Endothelial cell of umbilical vein (primary cell): Measurements from ENCODE around the gene TGM6. TPM values are rescaled to one million over a fixed set of nuclear protein-coding genes. Genes with fewer than 3 reads are reported as not detected.

Experiments used
- BruUV-seq: library from RNA; stranded (reverse); fragments of 400-500 nt; replicated peaks from 2 replicates; lab custom pipeline; 2021; lab: Mats Ljungman, UMichigan
- CTCF ChIA-PET: fragments of 300-600, 350-600 bp; sonication (Branson Sonifier 250); formaldehyde crosslinking; loops from one replicate; lab custom pipeline; 2021; ENCODE audit warnings: antibody characterized with exemption, inconsistent platforms; lab: Charles Lee
- POLR2A ChIA-PET: fragments of 300-600, 350-600 bp; sonication (Branson Sonifier 250); formaldehyde crosslinking; loops from one replicate; lab custom pipeline; 2021; ENCODE audit warnings: antibody characterized with exemption, inconsistent platforms; lab: Charles Lee
- DNase-seq: peaks from one replicate; pipeline ENCODE4 v3.0.0-alpha.2; 2011; ENCODE audit warnings: low read depth, low spot score
- FAIRE-seq: peaks from 2 replicates; lab custom pipeline; 2011; peaks lifted over from hg19 to GRCh38; lab: Jason Lieb, UNC
- H2AFZ ChIP-seq: 2 replicates; pipeline ENCODE4 v1.6.0; 2012; ENCODE audit warnings: low read depth, low read length, control low read depth, inconsistent platforms
- H3K27ac ChIP-seq: 2 replicates; pipeline ENCODE4 v1.5.1; 2011; ENCODE audit warnings: low read depth, mild to moderate bottlenecking, control low read depth, low read length, moderate library complexity; ENCODE audit not compliant: insufficient read depth
- H3K27me3 ChIP-seq, 2 experiments: 2 replicates each; pipeline versions ENCODE4 v1.6.0 to v1.6.1; 2011; ENCODE audit warnings: low read length in 2 of 2, mixed read lengths in 1 of 2; ENCODE audit not compliant: control insufficient read depth in 2 of 2, insufficient read depth in 2 of 2
- H3K36me3 ChIP-seq, 2 experiments: 2 replicates in 1 of 2; 3 replicates in 1 of 2; pipeline ENCODE4 v1.5.1; 2011; ENCODE audit warnings: low read length in 2 of 2, mild to moderate bottlenecking in 1 of 2, moderate library complexity in 1 of 2; ENCODE audit not compliant: control insufficient read depth in 2 of 2, insufficient read depth in 2 of 2; ENCODE audit errors: extremely low read depth in 1 of 2
- H3K4me1 ChIP-seq: 3 replicates; pipeline ENCODE4 v1.5.1; 2011; ENCODE audit warnings: mild to moderate bottlenecking, low read length; ENCODE audit not compliant: control insufficient read depth, insufficient read depth; ENCODE audit errors: extremely low read depth
- H3K4me2 ChIP-seq: 2 replicates; pipeline ENCODE4 v1.6.1; 2011; ENCODE audit warnings: low read length, control low read depth, mixed read lengths; ENCODE audit not compliant: insufficient read depth
- H3K4me3 ChIP-seq, 3 experiments: fragments of 200-600 bp in 1 of 3; sonication (generic), shearing (Covaris generic) in 1 of 3; replicated peaks in 1 of 3; 2 replicates each; pipeline ENCODE4 v1.5.1; 2011 to 2016; ENCODE audit warnings: control low read depth in 3 of 3, low read length in 3 of 3, mild to moderate bottlenecking in 2 of 3, inconsistent platforms in 1 of 3, low read depth in 1 of 3, moderate library complexity in 1 of 3; ENCODE audit not compliant: insufficient read depth in 1 of 3
- H3K79me2 ChIP-seq: 2 replicates; pipeline ENCODE4 v1.6.0; 2012; ENCODE audit warnings: low read length, inconsistent platforms; ENCODE audit not compliant: control insufficient read depth, insufficient read depth
- H3K9ac ChIP-seq: replicated peaks from 2 replicates; pipeline ENCODE3; 2011; ENCODE audit warnings: low read length, control low read depth; ENCODE audit not compliant: insufficient read depth; ENCODE audit errors: extremely low read depth
- H3K9me1 ChIP-seq: replicated peaks from 3 replicates; pipeline ENCODE4 v1.6.0; 2011; ENCODE audit warnings: mild to moderate bottlenecking, low read length; ENCODE audit not compliant: control insufficient read depth, insufficient read depth; ENCODE audit errors: extremely low read depth
- H3K9me3 ChIP-seq: replicated peaks from 2 replicates; pipeline ENCODE4 v1.5.1; 2012; ENCODE audit warnings: low read length, inconsistent platforms; ENCODE audit not compliant: control insufficient read depth, insufficient read depth
- H4K20me1 ChIP-seq: replicated peaks from 2 replicates; pipeline ENCODE3; 2011; ENCODE audit warnings: mild to moderate bottlenecking, low read length; ENCODE audit not compliant: control insufficient read depth, insufficient read depth; ENCODE audit errors: extremely low read depth
- EZH2 ChIP-seq: IDR thresholded peaks from 2 replicates; pipeline ENCODE4 v1.6.1; 2012; ENCODE audit warnings: borderline replicate concordance, low read depth, mild to moderate bottlenecking, moderate library complexity, low read length, inconsistent platforms; ENCODE audit not compliant: severe bottlenecking
- FOS ChIP-seq: IDR thresholded peaks from 2 replicates; pipeline ENCODE4 v1.6.1; 2011; ENCODE audit warnings: mild to moderate bottlenecking, low read length, moderate library complexity, borderline replicate concordance; ENCODE audit not compliant: insufficient read depth
- JUN ChIP-seq: IDR thresholded peaks from 2 replicates; pipeline ENCODE4 v1.6.1; 2011; ENCODE audit warnings: borderline replicate concordance, low read depth; ENCODE audit not compliant: insufficient read length, insufficient read depth
- MYC ChIP-seq: IDR thresholded peaks from one replicate; pipeline ENCODE4 v1.6.1; 2011; ENCODE audit warnings: mild to moderate bottlenecking, low read depth, low read length
- POLR2A ChIP-seq: IDR thresholded peaks from 2 replicates; pipeline ENCODE4 v1.6.1; 2012; ENCODE audit warnings: low read depth, mild to moderate bottlenecking, control low read depth, low read length
- POLR2AphosphoS5 ChIP-seq: IDR thresholded peaks from 2 replicates; pipeline ENCODE4 v1.6.1; 2012; ENCODE audit warnings: low read depth, mild to moderate bottlenecking, control low read depth, low read length, moderate library complexity; ENCODE audit not compliant: insufficient read depth
- dilution Hi-C: fragments of 300-500 bp; cut with MboI; formaldehyde crosslinking; loops from one replicate; pipeline ENCODE4 v1.15.0; 2019; ENCODE audit warnings: low sequenced_read_pairs; ENCODE audit not compliant: extremely low pct_ligation_motif_present
- intact Hi-C: fragments of 100-400 bp; cut with micrococcal nuclease; formaldehyde crosslinking; loops from one replicate; pipeline ENCODE4 v1.10.0; 2022
- polyA plus RNA-seq, 4 experiments: library from polyadenylated mRNA; depleted of rRNA in 3 of 4; stranded (reverse) in 3 of 4; unstranded in 1 of 4; fragments of >200 nt; gene quantifications; 2 replicates each; pipeline versions ENCODE4 v1.2.1 to v1.2.3, GENCODE V29; 2011 to 2012; ENCODE audit warnings: missing spikeins in 1 of 4
- total RNA-seq: library from RNA; stranded (reverse); gene quantifications from 2 replicates; pipeline ENCODE4 v1.2.3, GENCODE V29; 2021
- TF ChIP-seq, protein P1 (sequence below), 2 donors: IDR thresholded peaks; 1 replicate in 1 of 2; 2 replicates in 1 of 2; pipeline ENCODE4 v1.5.1; 2011; ENCODE audit warnings: low read length in 2 of 2, mild to moderate bottlenecking in 2 of 2, moderate library complexity in 2 of 2, control low read depth in 1 of 2, inconsistent platforms in 1 of 2, low read depth in 1 of 2; ENCODE audit not compliant: insufficient read depth in 1 of 2; ENCODE audit errors: extremely low read depth in 1 of 2
- TF ChIP-seq, protein P2 (sequence below): IDR thresholded peaks from 2 replicates; pipeline ENCODE4 v1.6.1; 2011; ENCODE audit not compliant: insufficient read depth, insufficient read length

The TGM6 gene
- total and polyA plus RNA-seq, 2 donors (not counting 3 experiments of a cell fraction or from before 2014, with no cell fraction given): not detected

DNA sequence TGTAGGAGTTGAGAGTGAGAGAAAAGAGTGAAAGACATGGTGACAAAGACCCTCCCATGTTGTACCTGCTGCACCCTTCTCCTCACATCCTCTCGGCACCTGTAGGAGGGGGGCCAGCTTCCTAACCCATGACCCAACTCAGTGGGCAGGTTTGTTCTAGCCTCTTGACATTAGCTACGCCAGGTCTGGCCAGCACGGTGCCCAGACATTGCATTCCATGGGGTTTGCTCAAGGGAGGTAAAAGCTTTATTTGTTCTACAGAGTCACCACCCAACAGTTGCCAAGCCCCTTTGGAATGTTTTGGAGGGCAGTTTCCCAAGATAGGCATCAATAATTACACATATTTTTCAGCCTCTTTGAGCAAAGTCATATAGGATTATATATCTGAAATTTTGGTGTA, 22.7 kb upstream of the TGM6 start:
- intact Hi-C loops: no loop called here
- POLR2A ChIA-PET: no interaction called here

DNA sequence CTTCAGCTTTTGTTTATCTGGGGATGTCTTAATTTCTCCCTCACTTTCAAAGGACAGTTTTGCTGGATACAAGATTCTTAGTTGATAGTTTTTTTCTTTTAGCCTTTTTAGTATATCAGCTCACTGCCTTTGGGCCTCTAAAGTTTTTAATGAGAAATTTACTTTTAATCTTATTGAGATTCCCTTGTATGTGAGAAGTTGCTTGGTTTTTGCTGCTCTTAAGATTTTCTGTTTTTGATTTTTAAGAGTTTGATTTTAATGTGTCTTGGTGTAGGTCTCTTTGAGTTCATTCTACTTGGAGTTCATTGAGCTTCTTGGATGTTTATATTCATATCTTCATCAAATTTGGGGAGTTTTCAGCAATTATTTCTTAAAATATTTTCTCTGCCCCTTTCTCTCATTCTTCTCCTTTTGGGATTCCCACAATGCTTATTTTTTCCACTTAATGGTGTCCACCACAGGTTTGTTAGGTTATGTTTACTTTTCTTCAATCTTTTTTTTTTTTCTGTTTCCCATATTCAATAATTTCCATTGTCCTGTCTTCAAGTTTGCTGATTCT, 19.6 kb upstream of the TGM6 start:
- Histone ChIP-seq H3K4me3 (no peak overlapping the region), H3K36me3 (no peaks in the 10 kb centered on the region), H3K9me3 (no peaks in the 10 kb centered on the region), H3K4me1 (no peaks in the 10 kb centered on the region), H3K79me2 (no peaks in the 10 kb centered on the region), H3K27ac (no peak overlapping the region), H2AFZ (no peak overlapping the region), H3K4me2 (no peak overlapping the region), H4K20me1 (no peaks in the 10 kb centered on the region), H3K9ac (no peak overlapping the region), H3K9me1 (no peaks in the 10 kb centered on the region), H3K27me3 (peaks cover 8 to 11% of the 10 kb centered on the region in 2 experiments)
- intact Hi-C loops (no loop called here), dilution Hi-C loops (no loop called here)
- no TSS peak for BruUV-seq
- no peak for DNase-seq
- no peak for TF ChIP-seq POLR2AphosphoS5
- TF ChIP-seq FOS: no peak
- no peak for TF ChIP-seq MYC
- TF ChIP-seq EZH2: peak; percentile 9
- no peak for TF ChIP-seq POLR2A
- TF ChIP-seq, protein P1, sequence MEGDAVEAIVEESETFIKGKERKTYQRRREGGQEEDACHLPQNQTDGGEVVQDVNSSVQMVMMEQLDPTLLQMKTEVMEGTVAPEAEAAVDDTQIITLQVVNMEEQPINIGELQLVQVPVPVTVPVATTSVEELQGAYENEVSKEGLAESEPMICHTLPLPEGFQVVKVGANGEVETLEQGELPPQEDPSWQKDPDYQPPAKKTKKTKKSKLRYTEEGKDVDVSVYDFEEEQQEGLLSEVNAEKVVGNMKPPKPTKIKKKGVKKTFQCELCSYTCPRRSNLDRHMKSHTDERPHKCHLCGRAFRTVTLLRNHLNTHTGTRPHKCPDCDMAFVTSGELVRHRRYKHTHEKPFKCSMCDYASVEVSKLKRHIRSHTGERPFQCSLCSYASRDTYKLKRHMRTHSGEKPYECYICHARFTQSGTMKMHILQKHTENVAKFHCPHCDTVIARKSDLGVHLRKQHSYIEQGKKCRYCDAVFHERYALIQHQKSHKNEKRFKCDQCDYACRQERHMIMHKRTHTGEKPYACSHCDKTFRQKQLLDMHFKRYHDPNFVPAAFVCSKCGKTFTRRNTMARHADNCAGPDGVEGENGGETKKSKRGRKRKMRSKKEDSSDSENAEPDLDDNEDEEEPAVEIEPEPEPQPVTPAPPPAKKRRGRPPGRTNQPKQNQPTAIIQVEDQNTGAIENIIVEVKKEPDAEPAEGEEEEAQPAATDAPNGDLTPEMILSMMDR (IDR thresholded peaks at IDR 0.05; ENCODE audit: extremely low read depth in 1 of 2, insufficient read depth in 1 of 2, low read depth in 1 of 2, low read length in 2 of 2): no peak
- TF ChIP-seq, protein P2, sequence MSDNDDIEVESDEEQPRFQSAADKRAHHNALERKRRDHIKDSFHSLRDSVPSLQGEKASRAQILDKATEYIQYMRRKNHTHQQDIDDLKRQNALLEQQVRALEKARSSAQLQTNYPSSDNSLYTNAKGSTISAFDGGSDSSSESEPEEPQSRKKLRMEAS: no peak
- POLR2A ChIA-PET: no interaction called here
- FAIRE-seq: no peak
- CTCF ChIA-PET: interaction anchor here (1.0 to 1.4 kb wide), 3 partner anchors 10 to 154 kb away, joined by 3 to 4 read pairs (median 3); no protein-coding TSS in a partner anchor

More for the DNA sequence above, 22.7 kb upstream of the TGM6 start:
- Histone ChIP-seq H3K4me3 (no peak overlapping the region), H3K4me2 (no peak overlapping the region), H3K9me3 (no peaks in the 10 kb centered on the region), H3K79me2 (no peaks in the 10 kb centered on the region), H3K36me3 (no peaks in the 10 kb centered on the region), H2AFZ (no peak overlapping the region), H3K27ac (no peak overlapping the region), H3K9ac (no peak overlapping the region), H4K20me1 (no peaks in the 10 kb centered on the region), H3K27me3 (peaks cover 10 to 27% of the 10 kb centered on the region in 2 experiments), H3K9me1 (no peaks in the 10 kb centered on the region), H3K4me1 (no peaks in the 10 kb centered on the region)
- TF ChIP-seq POLR2A (no peak), JUN (no peak), EZH2 (no peak)
- FAIRE-seq (no peak), DNase-seq (no peak)
- BruUV-seq: no TSS peak
- CTCF ChIA-PET: no interaction called here
- dilution Hi-C loops: no loop called here
